ENCODE results near the gene KBTBD13.
"Not testable (repeated sequence)": the region's sequence is repeated elsewhere in the genome, so short reads cannot be mapped to it uniquely, and the experiment has no call there.

KBTBD13 gene

GRCh38 chr15:65076486-65077290, at the start of gene KBTBD13:
TSS of gene KBTBD13 (plus strand) at chr15:65076746. CDS start at chr15:65076816, 70 bp downstream.
- no peak for DNase-seq

GRCh38 chr15:65026756-65027155, 49.8 kb upstream of the KBTBD13 start:
- no peak for DNase-seq

- no peak for DNase-seq
Observed at GRCh38 chr15:65027593-65027992, 49.0 kb upstream of the KBTBD13 start.

DNA sequence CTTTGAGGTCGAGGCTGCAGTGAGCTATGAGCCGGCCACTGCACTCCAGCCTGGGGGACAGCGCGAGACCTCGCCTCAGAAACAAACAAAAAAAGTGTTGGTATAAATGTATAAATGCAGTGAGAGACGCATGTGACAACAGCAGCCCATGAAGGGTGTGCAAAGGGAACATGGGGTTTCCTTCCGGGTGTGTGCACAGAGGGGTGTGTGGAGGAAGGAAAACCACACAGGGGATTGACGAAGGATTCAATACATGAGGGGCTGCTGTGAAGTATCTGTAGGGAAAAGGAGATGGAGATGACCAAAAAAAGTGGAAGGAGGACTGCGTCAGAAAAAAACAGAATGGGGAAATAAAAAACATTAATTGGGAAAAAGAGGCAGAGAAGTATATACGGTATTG, 48.2 kb upstream of the KBTBD13 start:
- no peak for DNase-seq

- peak; percentile 75 for DNase-seq
Observed at GRCh38 chr15:65028921-65029735, 47.4 kb upstream of the KBTBD13 start, which contains the start of gene MTFMT. TSS of gene MTFMT (minus strand) at chr15:65029639. CDS start at chr15:65029613, 26 bp downstream.

DNA sequence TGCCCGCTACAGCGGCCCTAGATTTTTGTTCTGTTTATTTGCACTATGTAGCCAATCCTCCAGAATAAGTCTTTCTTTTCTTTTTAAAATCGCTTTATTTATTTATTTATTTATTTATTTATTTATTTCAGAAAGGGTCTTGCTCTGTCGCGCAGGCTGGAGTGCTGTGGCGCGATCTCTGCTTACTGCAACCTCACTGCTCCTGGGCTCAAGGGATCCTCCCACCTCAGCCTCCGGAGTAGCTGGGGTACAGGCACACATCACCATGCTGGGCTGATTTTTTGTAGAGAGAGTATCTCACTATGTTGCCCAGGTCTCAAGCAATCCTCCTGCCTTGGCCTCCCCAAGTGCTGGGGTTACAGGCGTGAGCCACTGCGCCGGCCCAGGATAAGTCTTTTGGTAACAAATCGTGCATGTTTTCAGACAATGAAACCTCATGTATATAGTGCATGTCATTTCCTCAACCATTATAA, 46.8 kb upstream of the KBTBD13 start:
- DNase-seq = no peak

DNA sequence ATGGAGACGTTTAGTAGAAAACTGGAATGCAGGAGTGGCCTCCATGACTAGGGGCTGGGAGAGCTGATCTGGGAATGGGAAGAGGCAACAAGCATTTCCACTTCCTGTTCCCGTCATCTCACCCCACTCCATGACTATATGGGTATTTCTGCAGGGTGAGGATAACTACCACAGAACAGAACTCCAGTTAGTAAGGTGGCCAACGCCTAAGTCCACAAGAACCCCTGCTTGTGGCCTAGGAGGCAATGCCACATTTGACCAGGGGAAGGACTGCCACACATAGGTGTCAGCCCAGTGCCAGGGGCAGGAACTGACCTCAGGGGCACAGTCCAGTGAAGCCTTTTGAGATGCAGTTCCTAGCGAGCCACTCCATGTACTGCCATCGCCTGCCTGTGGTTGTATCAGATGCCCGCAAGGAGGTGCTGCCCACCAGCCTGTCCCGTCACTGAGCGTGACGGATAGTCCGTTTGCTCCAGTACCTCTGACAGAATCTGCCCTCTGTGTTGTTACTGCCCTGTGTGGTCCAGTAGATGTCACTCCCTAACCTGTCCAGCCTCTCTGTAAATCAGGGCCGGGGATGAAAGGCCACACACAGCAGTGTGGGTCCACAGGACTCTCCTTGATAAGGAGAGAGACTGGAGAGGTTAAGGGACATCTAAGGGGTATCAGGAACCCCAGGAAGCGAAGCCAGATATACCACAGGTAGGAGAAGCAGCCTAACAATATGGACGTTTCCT, 43.6 kb upstream of the KBTBD13 start:
- DNase-seq = peak; percentile 63

- peak; percentile 23 for DNase-seq
Observed at GRCh38 chr15:65033659-65034269, 42.8 kb upstream of the KBTBD13 start.

GRCh38 chr15:65034719-65035118, 41.8 kb upstream of the KBTBD13 start:
- no peak for DNase-seq

- DNase-seq = no peak
Observed at GRCh38 chr15:65037309-65037708, 39.2 kb upstream of the KBTBD13 start.

- DNase-seq = no peak
Observed at GRCh38 chr15:65038428-65038827, 38.1 kb upstream of the KBTBD13 start.

DNA sequence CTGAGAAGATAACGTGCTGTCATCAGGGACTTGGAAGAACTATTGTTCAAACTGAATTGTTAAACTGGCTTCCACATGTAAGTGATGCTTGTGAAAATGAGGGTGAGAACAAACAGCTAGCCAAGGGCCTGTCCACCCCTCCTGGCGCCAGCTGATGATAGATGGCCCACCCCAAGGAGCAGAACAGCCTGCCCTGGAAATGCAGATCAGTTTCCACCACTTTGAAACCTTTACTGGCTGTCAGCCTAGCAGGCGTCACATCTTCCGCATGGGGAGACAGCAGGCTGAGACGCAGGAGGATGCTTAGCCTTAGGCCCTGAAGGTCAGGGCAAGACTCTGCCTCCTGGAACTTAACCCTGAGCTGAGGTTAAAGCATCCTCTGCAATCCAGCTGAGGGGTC, 37.7 kb upstream of the KBTBD13 start:
- DNase-seq = no peak

GRCh38 chr15:65040461-65040860, 36.1 kb upstream of the KBTBD13 start:
- no peak for DNase-seq

- no peak for DNase-seq
Observed at GRCh38 chr15:65041787-65042186, 34.8 kb upstream of the KBTBD13 start.

- DNase-seq = no peak
Observed at GRCh38 chr15:65042776-65043327, 33.7 kb upstream of the KBTBD13 start.

DNA sequence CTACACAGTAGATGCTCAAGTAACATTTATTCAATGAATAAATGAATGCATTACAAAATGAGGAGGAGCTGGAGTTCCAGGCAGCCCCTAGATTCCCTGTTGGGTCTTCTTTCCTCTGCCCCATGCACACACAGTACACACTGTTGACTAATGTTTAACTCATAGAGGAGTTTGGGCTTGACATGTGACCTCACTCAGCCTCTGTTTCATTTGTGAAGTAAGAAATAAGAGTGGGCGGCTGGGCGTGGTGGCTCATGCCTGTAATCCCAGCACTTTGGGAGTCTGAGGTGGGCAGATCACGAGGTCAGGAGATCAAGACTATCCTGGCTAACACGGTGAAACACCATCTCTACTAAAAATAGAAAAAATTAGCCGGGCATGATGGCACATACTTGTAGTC, 32.3 kb upstream of the KBTBD13 start:
- not testable (repeated sequence) for DNase-seq

- DNase-seq = peak; percentile 88
Observed at GRCh38 chr15:65044724-65045481, 31.6 kb upstream of the KBTBD13 start, which contains the start of gene SLC51B. TSS of gene SLC51B (plus strand) at chr15:65045387. CDS start at chr15:65050005, 4,618 bp downstream.

DNA sequence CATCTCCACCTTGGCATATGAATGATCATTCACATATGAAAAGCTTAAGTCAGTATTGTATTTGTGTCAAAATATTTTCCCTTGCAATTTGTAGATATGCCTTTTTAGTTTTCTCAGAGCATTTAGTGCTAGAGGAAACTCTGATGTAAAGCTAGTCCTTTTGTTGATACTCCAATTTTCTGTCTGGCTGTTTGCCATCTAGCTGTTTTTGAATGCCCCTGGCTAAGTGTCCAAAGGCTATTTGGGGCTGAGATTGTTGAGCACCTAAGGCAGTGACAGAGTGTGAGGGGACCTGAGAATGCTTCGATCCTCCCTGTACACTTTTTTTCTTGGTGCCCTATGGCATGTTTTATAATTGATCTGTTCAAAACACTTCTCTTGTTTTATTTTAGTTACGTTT, 28.3 kb upstream of the KBTBD13 start:
- DNase-seq = no peak

GRCh38 chr15:65049418-65049840, 27.1 kb upstream of the KBTBD13 start:
- peak; percentile 95 for DNase-seq

GRCh38 chr15:65050270-65050669, 26.3 kb upstream of the KBTBD13 start:
- no peak for DNase-seq

DNA sequence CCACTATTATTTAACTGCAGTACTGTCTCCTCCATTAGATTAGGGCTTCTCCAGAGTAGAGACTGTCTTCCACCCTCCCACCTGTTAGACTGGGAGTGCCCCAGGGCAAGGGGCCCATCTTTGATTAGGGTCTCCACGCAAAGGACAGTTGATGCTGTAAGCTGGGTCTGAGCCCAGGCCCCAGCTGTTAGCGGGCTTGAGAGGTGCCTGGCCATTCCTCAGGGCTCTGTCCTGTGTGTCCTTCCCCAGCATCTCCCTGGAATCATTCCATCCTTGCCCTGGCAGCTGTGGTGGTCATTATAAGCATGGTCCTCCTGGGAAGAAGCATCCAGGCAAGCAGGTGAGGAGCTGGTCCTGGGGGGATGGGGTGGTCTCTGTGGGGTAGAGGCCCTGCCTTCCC, 25.3 kb upstream of the KBTBD13 start:
- DNase-seq = no peak

Measured in NCI-H146 (cell line).